Stimulated activated memory B cell treated with anti-CD40 and anti-IgM and Interleukin-4, amounts not matched to agents 10 μg/mL and 1 μg/mL and 100 μg/mL, for 72 hours (primary cell): ENCODE data around the gene CCDC24.

ENCODE experiments used
- ATAC-seq: fragments of 150-1000 bp; cut with Tn5 transposase; 2 replicates; pipeline ENCODE4 v1.10.0; 2021
- H3K27ac Mint-ChIP-seq: one replicate; pipeline ENCODE4 v1.8.0; 2022; ENCODE audit warnings: mild to moderate bottlenecking, mixed read lengths
- H3K27me3 Mint-ChIP-seq: one replicate; pipeline ENCODE4 v1.8.0; 2022; ENCODE audit warnings: mixed read lengths
- H3K36me3 Mint-ChIP-seq: one replicate; pipeline ENCODE4 v1.8.0; 2022; ENCODE audit warnings: mixed read lengths
- H3K4me1 Mint-ChIP-seq: one replicate; pipeline ENCODE4 v1.8.0; 2022; ENCODE audit warnings: mixed read lengths
- H3K4me3 Mint-ChIP-seq: one replicate; pipeline ENCODE4 v1.8.0; 2022; ENCODE audit warnings: mild to moderate bottlenecking, moderate library complexity, mixed read lengths
- H3K9me3 Mint-ChIP-seq: one replicate; pipeline ENCODE4 v1.8.0; 2022; ENCODE audit warnings: mixed read lengths

Gene CCDC24

GRCh38 chr1:44030605-44031251, 39.3 kb downstream of the CCDC24 start:
- peaks cover 40% of the 10 kb centered on the region for H3K4me1 Mint-ChIP-seq
- H3K27ac Mint-ChIP-seq: peak overlapping the region; percentile 42
- no peaks in the 10 kb centered on the region for H3K9me3 Mint-ChIP-seq
- no peaks in the 10 kb centered on the region for H3K27me3 Mint-ChIP-seq
- peak; percentile 60 for ATAC-seq
- H3K36me3 Mint-ChIP-seq: no peaks in the 10 kb centered on the region
- peak overlapping the region; percentile 79 for H3K4me3 Mint-ChIP-seq

GRCh38 chr1:44031252-44032169, 40.1 kb downstream of the CCDC24 start, which contains the start of gene SLC6A9:
SLC6A9 (minus strand) TSS chr1:44031462; CDS start chr1:44024277, 7,185 bp downstream.
- no peaks in the 10 kb centered on the region for H3K36me3 Mint-ChIP-seq
- H3K4me3 Mint-ChIP-seq: peak within 1 kb of the TSS; percentile 79
- no peak for ATAC-seq
- no peaks in the 10 kb centered on the region for H3K9me3 Mint-ChIP-seq
- H3K27ac Mint-ChIP-seq: peak within 1 kb of the TSS; percentile 92
- peaks cover 34% of the 10 kb centered on the region for H3K4me1 Mint-ChIP-seq
- no peaks in the 10 kb centered on the region for H3K27me3 Mint-ChIP-seq

GRCh38 chr1:44032170-44032790, 40.9 kb downstream of the CCDC24 start:
- Mint-ChIP-seq H3K27ac (no peak overlapping the region), H3K9me3 (no peaks in the 10 kb centered on the region), H3K27me3 (no peaks in the 10 kb centered on the region), H3K4me3 (peak overlapping the region; percentile 79), H3K36me3 (no peaks in the 10 kb centered on the region), H3K4me1 (peaks cover 34% of the 10 kb centered on the region)
- no peak for ATAC-seq

- no peak for ATAC-seq
- Mint-ChIP-seq H3K9me3 (no peaks in the 10 kb centered on the region), H3K27me3 (no peaks in the 10 kb centered on the region), H3K36me3 (no peaks in the 10 kb centered on the region), H3K4me1 (peaks cover 30% of the 10 kb centered on the region), H3K4me3 (no peak overlapping the region), H3K27ac (no peak overlapping the region)
Measured at GRCh38 chr1:44033041-44033575, 41.7 kb downstream of the CCDC24 start.

GRCh38 chr1:44033756-44034155, 42.4 kb downstream of the CCDC24 start:
- Mint-ChIP-seq H3K9me3 (no peaks in the 10 kb centered on the region), H3K4me1 (peaks cover 23% of the 10 kb centered on the region), H3K4me3 (no peak overlapping the region), H3K36me3 (no peaks in the 10 kb centered on the region), H3K27ac (no peak overlapping the region), H3K27me3 (no peaks in the 10 kb centered on the region)
- ATAC-seq: no peak

GRCh38 chr1:44034423-44034822, 43.0 kb downstream of the CCDC24 start:
- H3K36me3 Mint-ChIP-seq: no peaks in the 10 kb centered on the region
- no peak overlapping the region for H3K4me3 Mint-ChIP-seq
- H3K4me1 Mint-ChIP-seq: peaks cover 17% of the 10 kb centered on the region
- no peak for ATAC-seq
- H3K27me3 Mint-ChIP-seq: no peaks in the 10 kb centered on the region
- H3K9me3 Mint-ChIP-seq: no peaks in the 10 kb centered on the region
- no peak overlapping the region for H3K27ac Mint-ChIP-seq

- Mint-ChIP-seq H3K9me3 (no peaks in the 10 kb centered on the region), H3K4me1 (peaks cover 10% of the 10 kb centered on the region), H3K4me3 (no peak overlapping the region), H3K27ac (no peak overlapping the region), H3K27me3 (no peaks in the 10 kb centered on the region), H3K36me3 (no peaks in the 10 kb centered on the region)
- ATAC-seq: no peak
Measured at GRCh38 chr1:44034976-44035716, 43.7 kb downstream of the CCDC24 start.

GRCh38 chr1:44035726-44036408, 44.5 kb downstream of the CCDC24 start:
- no peaks in the 10 kb centered on the region for H3K27me3 Mint-ChIP-seq
- no peak overlapping the region for H3K27ac Mint-ChIP-seq

GRCh38 chr1:44036409-44037139, 45.2 kb downstream of the CCDC24 start:
- Mint-ChIP-seq H3K27ac (no peak overlapping the region), H3K4me3 (no peak overlapping the region), H3K9me3 (no peaks in the 10 kb centered on the region), H3K27me3 (no peaks in the 10 kb centered on the region), H3K4me1 (peaks cover 3% of the 10 kb centered on the region), H3K36me3 (no peaks in the 10 kb centered on the region)
- ATAC-seq: peak; percentile 76

More at GRCh38 chr1:44035726-44036408, 44.5 kb downstream of the CCDC24 start:
- H3K4me3 Mint-ChIP-seq: no peak overlapping the region
- H3K4me1 Mint-ChIP-seq: peaks cover 10% of the 10 kb centered on the region
- H3K9me3 Mint-ChIP-seq: no peaks in the 10 kb centered on the region
- H3K36me3 Mint-ChIP-seq: no peaks in the 10 kb centered on the region
- ATAC-seq: no peak

GRCh38 chr1:44037154-44037553, 45.8 kb downstream of the CCDC24 start:
- H3K27ac Mint-ChIP-seq: no peak overlapping the region
- H3K4me1 Mint-ChIP-seq: no peaks in the 10 kb centered on the region
- no peaks in the 10 kb centered on the region for H3K9me3 Mint-ChIP-seq
- H3K27me3 Mint-ChIP-seq: no peaks in the 10 kb centered on the region
- no peak overlapping the region for H3K4me3 Mint-ChIP-seq
- no peak for ATAC-seq
- H3K36me3 Mint-ChIP-seq: no peaks in the 10 kb centered on the region

GRCh38 chr1:44038876-44039657, 47.7 kb downstream of the CCDC24 start:
- Mint-ChIP-seq H3K9me3 (no peaks in the 10 kb centered on the region), H3K4me3 (no peak overlapping the region), H3K27ac (no peak overlapping the region), H3K36me3 (no peaks in the 10 kb centered on the region), H3K27me3 (peaks cover 9% of the 10 kb centered on the region), H3K4me1 (no peaks in the 10 kb centered on the region)
- no peak for ATAC-seq

- Mint-ChIP-seq H3K27me3 (peaks cover 9% of the 10 kb centered on the region), H3K9me3 (no peaks in the 10 kb centered on the region), H3K27ac (no peak overlapping the region), H3K4me1 (no peaks in the 10 kb centered on the region), H3K4me3 (no peak overlapping the region), H3K36me3 (no peaks in the 10 kb centered on the region)
- ATAC-seq: no peak
Measured at GRCh38 chr1:44040418-44040817, 49.0 kb downstream of the CCDC24 start.

- Mint-ChIP-seq H3K9me3 (no peaks in the 10 kb centered on the region), H3K27ac (no peak overlapping the region), H3K4me3 (no peak overlapping the region), H3K4me1 (no peaks in the 10 kb centered on the region), H3K36me3 (no peaks in the 10 kb centered on the region), H3K27me3 (peaks cover 9% of the 10 kb centered on the region)
- ATAC-seq: no peak
Measured at GRCh38 chr1:44040846-44041245, 49.4 kb downstream of the CCDC24 start.
